Measurements from ENCODE around the gene CXCL6. TPM values are rescaled to one million over a fixed set of nuclear protein-coding genes. Genes with fewer than 3 reads are reported as not detected.

CXCL6 gene
- polyA plus RNA-seq, 1 of the 3 experiments (the other 2 are of a cell fraction) = 0.02 TPM

GRCh38 chr4:73864365-73864764 lies 27.9 kb downstream of the CXCL6 start (continued):
- TF ChIP-seq FOSL2 (IDR thresholded peaks at IDR 0.05; ENCODE audit: borderline replicate concordance, low read depth) (no peak), TAF1 (IDR thresholded peaks at IDR 0.05; ENCODE audit: borderline replicate concordance, low read depth, low read length) (no peak), ZBTB33 (IDR thresholded peaks at IDR 0.05; ENCODE audit: borderline replicate concordance, low read depth) (no peak), EZH2phosphoT487 (IDR thresholded peaks at IDR 0.05; ENCODE audit: borderline replicate concordance, low read depth) (no peak), TEAD4 (IDR thresholded peaks at IDR 0.05; ENCODE audit: borderline replicate concordance, insufficient read depth) (no peak), RFX5 (IDR thresholded peaks at IDR 0.05; ENCODE audit: low read length) (no peak), SIN3A (IDR thresholded peaks at IDR 0.05; ENCODE audit: borderline replicate concordance, low read depth, low read length) (no peak), NFIC (IDR thresholded peaks at IDR 0.05; ENCODE audit: borderline replicate concordance) (no peak), MEF2A (IDR thresholded peaks at IDR 0.05; ENCODE audit: borderline replicate concordance, low read depth) (no peak)

GRCh38 chr4:73864961-73865360 lies 28.5 kb downstream of the CXCL6 start:
- H3K27me3 ChIP-seq (ENCODE audit: insufficient read depth) = peaks cover 51% of the 10 kb centered on the region
- ChIA-PET POLR2A (no interaction called here), CTCF (interaction anchor here (0.5 kb wide), 1 partner anchor 17 kb away, joined by 4 read pairs; no protein-coding TSS in a partner anchor)
- TF ChIP-seq RCOR1 (IDR thresholded peaks at IDR 0.05; ENCODE audit: low read length) (no peak), FOSL2 (IDR thresholded peaks at IDR 0.05; ENCODE audit: borderline replicate concordance, low read depth) (no peak), GABPA (IDR thresholded peaks at IDR 0.05; ENCODE audit: low read depth) (no peak), SMC3 (IDR thresholded peaks at IDR 0.05; ENCODE audit: low read depth, low read length) (no peak), FOXJ3 (CRISPR knock-in tag; IDR thresholded peaks at IDR 0.05) (no peak), POLR2AphosphoS5 (IDR thresholded peaks at IDR 0.05; ENCODE audit: low read depth, low read length) (no peak), USF1 (IDR thresholded peaks at IDR 0.05; ENCODE audit: borderline replicate concordance, low read depth) (no peak), GATA2 (CRISPR knock-in tag; IDR thresholded peaks at IDR 0.05) (no peak), TAF1 (IDR thresholded peaks at IDR 0.05; ENCODE audit: borderline replicate concordance, low read depth, low read length) (no peak), RAD21 (IDR thresholded peaks at IDR 0.05; ENCODE audit: low read length) (no peak)
- no peak overlapping the region for H2AFZ ChIP-seq (ENCODE audit: low read depth)
- DNase-seq = no peak
- no peak overlapping the region for H3K9ac ChIP-seq
- no peaks in the 10 kb centered on the region for H3K79me2 ChIP-seq (ENCODE audit: insufficient read depth)
- H3K9me2 ChIP-seq = no peaks in the 10 kb centered on the region
- H3K36me3 ChIP-seq (replicated peaks in 1 of 2; ENCODE audit: control insufficient read depth in 1 of 2, insufficient read depth in 2 of 2, low read length in 1 of 2) = no peaks in the 10 kb centered on the region
- H4K20me1 ChIP-seq (ENCODE audit: insufficient read depth) = no peaks in the 10 kb centered on the region
- H3K4me3 ChIP-seq (ENCODE audit: low read depth in 2 of 2, low read length in 1 of 2) = no peak overlapping the region
- H3K4me2 ChIP-seq = no peak overlapping the region
- no peaks in the 10 kb centered on the region for H3K9me3 ChIP-seq
- 11% methylated on average over 8 of the region's 8 CpGs for WGBS (ENCODE audit: low lambda C conversion rate)
- no peaks in the 10 kb centered on the region for H3K4me1 ChIP-seq (ENCODE audit: control insufficient read depth in 1 of 2, insufficient read depth in 2 of 2, low read depth in 1 of 2, low read length in 1 of 2)
- no peaks in the 10 kb centered on the region for H3F3A ChIP-seq (replicated peaks; ENCODE audit: insufficient read depth)
- H3K27ac ChIP-seq (ENCODE audit: low read depth in 2 of 2, low read length in 1 of 2) = no peak overlapping the region
